ENCODE measurements around the gene CRABP1. TPM values are rescaled to one million over a fixed set of nuclear protein-coding genes. Genes with fewer than 3 reads are reported as not detected.
A peak's percentile ranks its signal among the peaks of the same experiment; 100 is the strongest.

CRABP1 gene
- total RNA-seq, 1 donor from 2014 or later: 0.30 TPM

- Mint-ChIP-seq H3K27me3 (ENCODE audit: low read depth, unreplicated experiment) (no peaks in the 10 kb centered on the region), H3K27ac (ENCODE audit: unreplicated experiment) (no peak overlapping the region), H3K9me3 (ENCODE audit: unreplicated experiment) (peaks cover 3% of the 10 kb centered on the region), H3K36me3 (ENCODE audit: low read depth, unreplicated experiment) (peaks cover 16% of the 10 kb centered on the region), H3K4me1 (ENCODE audit: low read depth, unreplicated experiment) (no peaks in the 10 kb centered on the region), H3K4me3 (ENCODE audit: unreplicated experiment) (no peak overlapping the region)
- Histone ChIP-seq H3K4me1 (ENCODE audit: insufficient read depth, low read length) (no peaks in the 10 kb centered on the region), H3K9me3 (ENCODE audit: insufficient read depth, low read depth, low read length) (no peaks in the 10 kb centered on the region), H3K9ac (ENCODE audit: low read length) (no peak overlapping the region), H3K36me3 (ENCODE audit: insufficient read depth, low read length) (peaks cover 38% of the 10 kb centered on the region), H2AFZ (ENCODE audit: low read depth, low read length) (no peak overlapping the region), H4K20me1 (ENCODE audit: insufficient read depth, low read length) (peaks cover 21% of the 10 kb centered on the region), H3K27ac (ENCODE audit: low read depth, low read length) (no peak overlapping the region), H3K27me3 (ENCODE audit: insufficient read depth, low read length) (no peaks in the 10 kb centered on the region), H3K79me2 (ENCODE audit: insufficient read depth, low read length) (peaks cover 19% of the 10 kb centered on the region), H3K4me2 (ENCODE audit: low read length) (no peak overlapping the region), H3K4me3 (ENCODE audit: insufficient read depth, low read depth, low read length) (no peak overlapping the region)
- DNase-seq (ENCODE audit: low read depth) (no peak), FAIRE-seq (no peak)
- TF ChIP-seq CTCF (IDR thresholded peaks at IDR 0.05; ENCODE audit: insufficient read depth, low read depth, low read length) (no peak), EZH2 (IDR thresholded peaks at IDR 0.05; ENCODE audit: insufficient read depth, low read length) (no peak)
Observed at GRCh38 chr15:78292219-78292618, 47.9 kb upstream of the CRABP1 start.

GRCh38 chr15:78299101-78299930 is 40.8 kb upstream of the CRABP1 start, which contains the start of gene SKIC8:
TSS of gene SKIC8 (minus strand) at chr15:78299609. CDS start at chr15:78295686, 3,923 bp downstream.
- Histone ChIP-seq H3K27me3 (ENCODE audit: insufficient read depth, low read length) (no peaks in the 10 kb centered on the region), H3K36me3 (ENCODE audit: insufficient read depth, low read length) (peaks cover 4% of the 10 kb centered on the region), H3K27ac (ENCODE audit: low read depth, low read length) (peak within 1 kb of the TSS; percentile 80), H3K9ac (ENCODE audit: low read length) (peak within 1 kb of the TSS; percentile 94), H2AFZ (ENCODE audit: low read depth, low read length) (peak within 1 kb of the TSS; percentile 91), H3K4me1 (ENCODE audit: insufficient read depth, low read length) (peaks cover 17% of the 10 kb centered on the region), H3K4me2 (ENCODE audit: low read length) (peak within 1 kb of the TSS; percentile 92), H4K20me1 (ENCODE audit: insufficient read depth, low read length) (peaks cover 24% of the 10 kb centered on the region), H3K4me3 (ENCODE audit: insufficient read depth, low read depth, low read length) (peak within 1 kb of the TSS; percentile 89), H3K79me2 (ENCODE audit: insufficient read depth, low read length) (peaks cover 40% of the 10 kb centered on the region), H3K9me3 (ENCODE audit: insufficient read depth, low read depth, low read length) (no peaks in the 10 kb centered on the region)
- FAIRE-seq (no peak), DNase-seq (ENCODE audit: low read depth) (peak; percentile 83)
- H3K36me3 Mint-ChIP-seq (ENCODE audit: low read depth, unreplicated experiment): peaks cover 8% of the 10 kb centered on the region
- H3K27ac Mint-ChIP-seq (ENCODE audit: unreplicated experiment): peak within 1 kb of the TSS; percentile 87
- peak within 1 kb of the TSS; percentile 96 for H3K4me3 Mint-ChIP-seq (ENCODE audit: unreplicated experiment)
- no peak for TF ChIP-seq EZH2 (IDR thresholded peaks at IDR 0.05; ENCODE audit: insufficient read depth, low read length)
- no peak for TF ChIP-seq CTCF (IDR thresholded peaks at IDR 0.05; ENCODE audit: insufficient read depth, low read depth, low read length)
- no peaks in the 10 kb centered on the region for H3K27me3 Mint-ChIP-seq (ENCODE audit: low read depth, unreplicated experiment)
- H3K9me3 Mint-ChIP-seq (ENCODE audit: unreplicated experiment): peaks cover 2% of the 10 kb centered on the region
- H3K4me1 Mint-ChIP-seq (ENCODE audit: low read depth, unreplicated experiment): peaks cover 11% of the 10 kb centered on the region

- H3K4me3 Mint-ChIP-seq (ENCODE audit: unreplicated experiment): peak overlapping the region; percentile 54
- no peaks in the 10 kb centered on the region for H3K36me3 ChIP-seq (ENCODE audit: insufficient read depth, low read length)
- H3K9me3 Mint-ChIP-seq (ENCODE audit: unreplicated experiment): no peaks in the 10 kb centered on the region
- H3K36me3 Mint-ChIP-seq (ENCODE audit: low read depth, unreplicated experiment): no peaks in the 10 kb centered on the region
- no peaks in the 10 kb centered on the region for H3K27me3 ChIP-seq (ENCODE audit: insufficient read depth, low read length)
- TF ChIP-seq EZH2 (IDR thresholded peaks at IDR 0.05; ENCODE audit: insufficient read depth, low read length) (no peak), CTCF (IDR thresholded peaks at IDR 0.05; ENCODE audit: insufficient read depth, low read depth, low read length) (no peak)
- H3K4me1 Mint-ChIP-seq (ENCODE audit: low read depth, unreplicated experiment): peaks cover 22% of the 10 kb centered on the region
- H3K27me3 Mint-ChIP-seq (ENCODE audit: low read depth, unreplicated experiment): no peaks in the 10 kb centered on the region
- FAIRE-seq: no peak
- peaks cover 30% of the 10 kb centered on the region for H3K79me2 ChIP-seq (ENCODE audit: insufficient read depth, low read length)
- H3K27ac Mint-ChIP-seq (ENCODE audit: unreplicated experiment): no peak overlapping the region
- no peaks in the 10 kb centered on the region for H3K9me3 ChIP-seq (ENCODE audit: insufficient read depth, low read depth, low read length)
- no peak overlapping the region for H3K9ac ChIP-seq (ENCODE audit: low read length)
- peaks cover 29% of the 10 kb centered on the region for H3K4me1 ChIP-seq (ENCODE audit: insufficient read depth, low read length)
- H4K20me1 ChIP-seq (ENCODE audit: insufficient read depth, low read length): peaks cover 10% of the 10 kb centered on the region
- no peak overlapping the region for H3K27ac ChIP-seq (ENCODE audit: low read depth, low read length)
- no peak overlapping the region for H3K4me3 ChIP-seq (ENCODE audit: insufficient read depth, low read depth, low read length)
- no peak for DNase-seq (ENCODE audit: low read depth)
- H3K4me2 ChIP-seq (ENCODE audit: low read length): peak overlapping the region; percentile 11
- H2AFZ ChIP-seq (ENCODE audit: low read depth, low read length): no peak overlapping the region
Observed at GRCh38 chr15:78301326-78301725, 38.8 kb upstream of the CRABP1 start.
